ENCODE results near the gene DHX16. TPM values are rescaled to one million over a fixed set of nuclear protein-coding genes. Genes with fewer than 3 reads are reported as not detected.

DHX16 gene
- total and polyA plus RNA-seq, 4 experiments from 2014 or later = 22.0 to 54.6 (median 41.8) TPM

DNA sequence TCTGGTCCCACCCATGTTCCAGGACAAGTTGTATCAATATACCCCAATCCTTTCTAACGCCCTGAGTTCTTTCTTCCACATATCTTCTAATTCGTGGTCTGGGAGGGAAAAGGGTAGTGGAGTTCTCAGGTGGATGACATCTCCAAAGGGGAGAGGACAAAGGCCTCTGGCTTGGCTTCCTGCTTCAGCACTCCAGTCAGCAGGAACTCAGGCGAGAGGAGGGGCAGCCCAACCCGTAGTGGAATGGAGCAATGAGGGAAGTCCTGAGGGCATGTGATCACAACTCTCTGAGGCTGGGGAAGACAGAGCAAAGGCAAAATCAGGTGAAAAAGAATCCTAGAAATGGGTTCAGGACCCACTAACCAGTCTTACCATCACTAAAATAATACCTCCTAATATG, 27.5 kb upstream of the DHX16 start:
- CTCF ChIA-PET (ENCODE audit: partially characterized antibody) = interaction anchor here (0.7 kb wide), 2 partner anchors 17 to 302 kb away, joined by 3 read pairs; partner anchors contain the start of gene MDC1
- Mint-ChIP-seq H3K9me3 (no peaks in the 10 kb centered on the region), H3K4me3 (no peak overlapping the region)

GRCh38 chr6:30696432-30696831, 23.6 kb upstream of the DHX16 start:
- Mint-ChIP-seq H3K9me3 (no peaks in the 10 kb centered on the region), H3K36me3 (peaks cover 1 to 5% of the 10 kb centered on the region in 2 donors), H3K4me3 (no peak overlapping the region), H3K27ac (no peak overlapping the region), H3K27me3 (no peaks in the 10 kb centered on the region), H3K4me1 (peaks cover 3 to 7% (median 5%) of the 10 kb centered on the region in 4 donors)
- H3K36me3 ChIP-seq (ENCODE audit: insufficient read depth, low read length) = no peaks in the 10 kb centered on the region
- ChIA-PET CTCF (ENCODE audit: partially characterized antibody) (interaction anchor here (0.8 to 2.0 kb wide), 4 partner anchors 15 to 34 kb away, joined by 3 to 9 read pairs (median 4); no protein-coding TSS in a partner anchor), POLR2A (ENCODE audit: partially characterized antibody) (interaction anchor here (29.9 to 47.0 kb wide), 2 partner anchors 11 to 14 kb away, joined by 1474 read pairs; partner anchors contain the start of genes DHX16, MDC1, NRM and PPP1R18)
- peaks cover 3% of the 10 kb centered on the region for H3K4me1 ChIP-seq (ENCODE audit: insufficient read depth, low read length)
- no peaks in the 10 kb centered on the region for H3K9me3 ChIP-seq (ENCODE audit: control insufficient read depth in 1 of 2, low read length in 2 of 2)
- no peak for DNase-seq
- H3K27ac ChIP-seq (ENCODE audit: low read depth, low read length) = no peak overlapping the region
- no peak overlapping the region for H3K4me3 ChIP-seq (ENCODE audit: low read length in 2 of 2)
- intact Hi-C loops (cut with micrococcal nuclease) = no loop called here
- no peaks in the 10 kb centered on the region for H3K27me3 ChIP-seq (ENCODE audit: insufficient read depth, low read length)

More for the DNA sequence above, 27.5 kb upstream of the DHX16 start:
- no peaks in the 10 kb centered on the region for H3K4me1 ChIP-seq (ENCODE audit: insufficient read depth, low read length)
- no peak overlapping the region for H3K4me3 ChIP-seq (ENCODE audit: low read length in 2 of 2)
- Mint-ChIP-seq H3K4me1 (peaks cover 0 to 1% (median 0%) of the 10 kb centered on the region in 4 donors), H3K27ac (peak overlapping the region in 1 of 7 donors; percentile 38), H3K36me3 (peaks cover 29 to 37% of the 10 kb centered on the region in 2 donors), H3K27me3 (no peaks in the 10 kb centered on the region)
- no peaks in the 10 kb centered on the region for H3K27me3 ChIP-seq (ENCODE audit: insufficient read depth, low read length)
- no peak for DNase-seq
- intact Hi-C loops (cut with micrococcal nuclease) = no loop called here
- peaks cover 5% of the 10 kb centered on the region for H3K36me3 ChIP-seq (ENCODE audit: insufficient read depth, low read length)
- no peaks in the 10 kb centered on the region for H3K9me3 ChIP-seq (ENCODE audit: control insufficient read depth in 1 of 2, low read length in 2 of 2)
- no peak overlapping the region for H3K27ac ChIP-seq (ENCODE audit: low read depth, low read length)
- POLR2A ChIA-PET (ENCODE audit: partially characterized antibody) = interaction anchor here (29.9 to 47.0 kb wide), 2 partner anchors 10 to 15 kb away, joined by 1474 read pairs; partner anchors contain the start of genes DHX16, MDC1, NRM and PPP1R18

DNA sequence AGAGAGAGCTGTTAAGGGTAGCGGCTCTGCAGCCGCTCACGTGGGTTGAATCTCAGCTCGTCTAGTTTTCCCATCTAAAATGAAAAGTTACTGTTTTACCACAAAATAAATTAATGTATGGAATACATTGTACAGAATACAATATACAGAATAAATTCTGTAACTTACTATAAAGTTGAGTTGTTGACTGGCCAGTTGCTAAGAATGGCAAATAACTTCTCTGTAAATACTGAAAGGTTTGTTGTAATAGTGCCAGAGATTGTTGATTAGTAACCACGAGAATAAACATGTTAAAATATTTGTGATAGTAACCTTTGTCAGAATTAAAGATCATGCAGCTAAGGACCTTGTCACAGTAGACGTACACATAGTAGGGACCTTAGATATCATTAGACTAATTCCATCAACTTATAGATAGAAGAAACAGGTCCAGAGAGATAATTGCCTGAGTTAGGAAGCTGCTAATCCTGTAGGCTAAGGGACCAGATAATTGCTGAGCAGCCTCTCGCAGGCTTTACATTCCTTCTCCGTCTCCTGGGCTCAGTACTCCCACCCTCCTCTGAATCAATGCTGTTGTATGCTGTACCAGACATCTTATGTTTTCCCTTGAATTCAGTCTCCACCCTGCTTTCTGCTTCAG, 18.5 kb upstream of the DHX16 start:
- H3K4me3 ChIP-seq (ENCODE audit: low read length in 2 of 2) = peak overlapping the region in 1 of 2 donors; percentile 68
- Mint-ChIP-seq H3K27ac (peak overlapping the region; percentile 49 to 96 (median 86)), H3K4me3 (peak overlapping the region; percentile 85 to 91 (median 89)), H3K36me3 (peaks cover 0 to 12% of the 10 kb centered on the region in 2 donors), H3K27me3 (no peaks in the 10 kb centered on the region), H3K4me1 (peaks cover 35 to 47% (median 40%) of the 10 kb centered on the region in 4 donors), H3K9me3 (no peaks in the 10 kb centered on the region)
- H3K27ac ChIP-seq (ENCODE audit: low read depth, low read length) = peak overlapping the region; percentile 46
- DNase-seq = no peak
- CTCF ChIA-PET (ENCODE audit: partially characterized antibody) = interaction anchor here (0.7 to 3.3 kb wide), 4 partner anchors 12 to 40 kb away, joined by 3 to 22 read pairs (median 8); no protein-coding TSS in a partner anchor
- intact Hi-C loops (cut with micrococcal nuclease) = no loop called here
- H3K27me3 ChIP-seq (ENCODE audit: insufficient read depth, low read length) = no peaks in the 10 kb centered on the region
- POLR2A ChIA-PET (ENCODE audit: partially characterized antibody) = interaction anchor here (4.7 to 47.0 kb wide), 3 partner anchors 6 to 77 kb away, joined by 27 to 1474 read pairs (median 1474); partner anchors contain the start of genes DHX16, MDC1, NRM and PPP1R18
- H3K36me3 ChIP-seq (ENCODE audit: insufficient read depth, low read length) = no peaks in the 10 kb centered on the region
- H3K4me1 ChIP-seq (ENCODE audit: insufficient read depth, low read length) = peaks cover 40% of the 10 kb centered on the region
- H3K9me3 ChIP-seq (ENCODE audit: control insufficient read depth in 1 of 2, low read length in 2 of 2) = no peaks in the 10 kb centered on the region

- Mint-ChIP-seq H3K4me3 (peak within 1 kb of the TSS; percentile 85 to 93 (median 90)), H3K9me3 (no peaks in the 10 kb centered on the region), H3K36me3 (peaks cover 0 to 18% of the 10 kb centered on the region in 2 donors), H3K27ac (peak within 1 kb of the TSS; percentile 83 to 96 (median 93)), H3K4me1 (peaks cover 36 to 52% (median 41%) of the 10 kb centered on the region in 4 donors), H3K27me3 (no peaks in the 10 kb centered on the region)
- H3K36me3 ChIP-seq (ENCODE audit: insufficient read depth, low read length) = no peaks in the 10 kb centered on the region
- ChIA-PET CTCF (ENCODE audit: partially characterized antibody) (interaction anchor here (0.8 to 3.7 kb wide), 5 partner anchors 12 to 40 kb away, joined by 3 to 26 read pairs (median 12); no protein-coding TSS in a partner anchor), POLR2A (ENCODE audit: partially characterized antibody) (interaction anchor here (4.7 to 47.0 kb wide), 3 partner anchors 5 to 76 kb away, joined by 27 to 1474 read pairs (median 1474); partner anchors contain the start of genes DHX16, MDC1, NRM and PPP1R18)
- H3K4me3 ChIP-seq (ENCODE audit: low read length in 2 of 2) = peak within 1 kb of the TSS; percentile 68 to 76
- H3K27me3 ChIP-seq (ENCODE audit: insufficient read depth, low read length) = no peaks in the 10 kb centered on the region
- DNase-seq = peak in 4 of 5 donors; percentile 49 to 59 (median 53)
- intact Hi-C loops (cut with micrococcal nuclease) = loop anchor here (1.0 kb wide), 1 partner anchor 8 kb away; no protein-coding TSS in a partner anchor
- peaks cover 40% of the 10 kb centered on the region for H3K4me1 ChIP-seq (ENCODE audit: insufficient read depth, low read length)
- H3K27ac ChIP-seq (ENCODE audit: low read depth, low read length) = peak within 1 kb of the TSS; percentile 46
- H3K9me3 ChIP-seq (ENCODE audit: control insufficient read depth in 1 of 2, low read length in 2 of 2) = no peaks in the 10 kb centered on the region
Observed at GRCh38 chr6:30690403-30691207, 17.8 kb upstream of the DHX16 start, which contains the start of gene NRM. Gene NRM, minus strand, starts transcription at chr6:30690984. Its CDS starts 10 bp downstream, at chr6:30690974.

DNA sequence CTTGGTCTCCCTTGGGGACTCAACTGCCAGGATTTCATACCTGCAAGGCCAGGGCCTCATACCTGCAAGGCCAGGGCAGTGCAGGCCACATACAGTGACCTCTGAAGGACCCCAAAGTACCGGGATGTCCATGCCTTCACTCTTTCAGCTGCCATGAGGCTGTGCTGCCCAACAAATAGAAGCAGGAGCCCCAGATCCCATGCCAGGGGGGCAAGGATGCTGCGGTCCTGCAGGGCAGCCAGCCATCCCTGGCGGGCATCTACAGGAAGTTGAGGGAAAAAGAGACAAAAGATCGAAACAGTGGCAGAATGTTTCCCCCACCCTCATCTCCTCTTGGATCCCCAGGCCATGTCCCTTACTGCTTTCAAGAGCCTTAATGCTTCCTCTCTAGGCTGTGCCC, 17.2 kb upstream of the DHX16 start:
- ChIA-PET CTCF (ENCODE audit: partially characterized antibody) (interaction anchor here (0.8 to 3.7 kb wide), 4 partner anchors 11 to 41 kb away, joined by 3 to 29 read pairs (median 24); no protein-coding TSS in a partner anchor), POLR2A (ENCODE audit: partially characterized antibody) (interaction anchor here (4.7 to 47.0 kb wide), 3 partner anchors 4 to 75 kb away, joined by 27 to 1474 read pairs (median 1474); partner anchors contain the start of genes DHX16, MDC1, NRM and PPP1R18)
- Mint-ChIP-seq H3K27me3 (no peaks in the 10 kb centered on the region), H3K4me1 (peaks cover 35 to 57% (median 41%) of the 10 kb centered on the region in 4 donors), H3K4me3 (peak overlapping the region; percentile 78 to 93 (median 88)), H3K27ac (peak overlapping the region; percentile 83 to 96 (median 93)), H3K9me3 (peaks cover 0 to 3% (median 0%) of the 10 kb centered on the region in 8 donors), H3K36me3 (peaks cover 6 to 24% of the 10 kb centered on the region in 2 donors)
- intact Hi-C loops (cut with micrococcal nuclease) = loop anchor here (1.0 kb wide), 1 partner anchor 8 kb away; no protein-coding TSS in a partner anchor
- Histone ChIP-seq H3K4me3 (ENCODE audit: low read length in 2 of 2) (peak overlapping the region; percentile 68 to 76), H3K4me1 (ENCODE audit: insufficient read depth, low read length) (peaks cover 40% of the 10 kb centered on the region), H3K27ac (ENCODE audit: low read depth, low read length) (peak overlapping the region; percentile 46), H3K27me3 (ENCODE audit: insufficient read depth, low read length) (no peaks in the 10 kb centered on the region), H3K9me3 (ENCODE audit: control insufficient read depth in 1 of 2, low read length in 2 of 2) (no peaks in the 10 kb centered on the region), H3K36me3 (ENCODE audit: insufficient read depth, low read length) (no peaks in the 10 kb centered on the region)
- no peak for DNase-seq

- peaks cover 0 to 3% (median 0%) of the 10 kb centered on the region in 8 donors for H3K9me3 Mint-ChIP-seq
- intact Hi-C loops (cut with micrococcal nuclease) = no loop called here
- Histone ChIP-seq H3K27me3 (ENCODE audit: insufficient read depth, low read length) (no peaks in the 10 kb centered on the region), H3K9me3 (ENCODE audit: control insufficient read depth in 1 of 2, low read length in 2 of 2) (no peaks in the 10 kb centered on the region), H3K4me1 (ENCODE audit: insufficient read depth, low read length) (peaks cover 40% of the 10 kb centered on the region), H3K36me3 (ENCODE audit: insufficient read depth, low read length) (no peaks in the 10 kb centered on the region), H3K27ac (ENCODE audit: low read depth, low read length) (peak overlapping the region; percentile 94), H3K4me3 (ENCODE audit: low read length in 2 of 2) (no peak overlapping the region)
- H3K36me3 Mint-ChIP-seq = peaks cover 8 to 29% of the 10 kb centered on the region in 2 donors
- peak overlapping the region; percentile 97 to 100 (median 99) for H3K4me3 Mint-ChIP-seq
- DNase-seq = no peak
- CTCF ChIA-PET (ENCODE audit: partially characterized antibody) = interaction anchor here (0.8 to 3.7 kb wide), 4 partner anchors 11 to 42 kb away, joined by 3 to 29 read pairs (median 14); no protein-coding TSS in a partner anchor
- H3K4me1 Mint-ChIP-seq = peaks cover 34 to 61% (median 41%) of the 10 kb centered on the region in 4 donors
- H3K27me3 Mint-ChIP-seq = no peaks in the 10 kb centered on the region
- peak overlapping the region; percentile 83 to 99 (median 95) for H3K27ac Mint-ChIP-seq
- POLR2A ChIA-PET (ENCODE audit: partially characterized antibody) = interaction anchor here (4.7 to 47.0 kb wide), 3 partner anchors 4 to 75 kb away, joined by 27 to 1474 read pairs (median 1474); partner anchors contain the start of genes DHX16, MDC1, NRM and PPP1R18
Observed at GRCh38 chr6:30689022-30689865, 16.4 kb upstream of the DHX16 start.

Data from CD4-positive, alpha-beta memory T cell (primary cell).